PC-3 (cell line): ENCODE measurements around the gene HSPA8.

Source experiments
- CTCF ChIP-seq: fragments of 300-600 bp; sonication (generic); conservative IDR thresholded peaks from 2 replicates; pipeline ENCODE4 v1.5.1; 2017; ENCODE audit warnings: antibody characterized with exemption, low read depth, mild to moderate bottlenecking, low read length
- EZH2 ChIP-seq: fragments of 300-600 bp; sonication (generic); IDR thresholded peaks from one replicate; pipeline ENCODE4 v1.6.1; 2017; ENCODE audit warnings: antibody characterized with exemption, mild to moderate bottlenecking, low read length; ENCODE audit not compliant: unreplicated experiment
- EZH2phosphoT487 ChIP-seq: fragments of 300-600 bp; sonication (generic); IDR thresholded peaks from 2 replicates; pipeline ENCODE4 v1.6.1; 2018; ENCODE audit warnings: mild to moderate bottlenecking, antibody characterized with exemption, low read length, borderline replicate concordance

- peak; percentile 93 for TF ChIP-seq CTCF
- TF ChIP-seq EZH2, result no peak
- TF ChIP-seq EZH2phosphoT487, result no peak
Measured at GRCh38 chr11:123103326-123103980, 41.5 kb upstream of the HSPA8 start.
